Muscle layer of colon (tissue), 2 donors: Measurements from ENCODE around the gene DLEU7.

Experiments
- H3K27ac ChIP-seq: one replicate; pipeline ENCODE4 v1.7.0; 2013; ENCODE audit warnings: low read depth, mild to moderate bottlenecking, low read length, moderate library complexity
- H3K27me3 ChIP-seq, 2 donors: one replicate each; pipeline ENCODE4 v1.7.0; 2013; ENCODE audit warnings: low read length in 2 of 2, mild to moderate bottlenecking in 2 of 2; ENCODE audit not compliant: insufficient read depth in 2 of 2, control insufficient read depth in 1 of 2
- H3K36me3 ChIP-seq: one replicate; pipeline ENCODE4 v1.7.0; 2013; ENCODE audit warnings: mild to moderate bottlenecking, low read length; ENCODE audit not compliant: insufficient read depth
- H3K4me1 ChIP-seq: one replicate; pipeline ENCODE4 v1.7.0; 2013; ENCODE audit warnings: mild to moderate bottlenecking, low read length; ENCODE audit not compliant: insufficient read depth
- H3K4me3 ChIP-seq, 2 donors: one replicate each; pipeline ENCODE4 v1.7.0; 2013; ENCODE audit warnings: low read length in 2 of 2, low read depth in 1 of 2, mild to moderate bottlenecking in 1 of 2, moderate library complexity in 1 of 2
- H3K9ac ChIP-seq: one replicate; pipeline ENCODE4 v1.7.0; 2013; ENCODE audit warnings: low read length
- H3K9me3 ChIP-seq: one replicate; pipeline ENCODE4 v1.7.0; 2013; ENCODE audit warnings: mild to moderate bottlenecking, low read length
- donor health status: abdominal sarcoma.
- donor health status: Adenocarcinoma of cecum.

The DLEU7 gene

DNA sequence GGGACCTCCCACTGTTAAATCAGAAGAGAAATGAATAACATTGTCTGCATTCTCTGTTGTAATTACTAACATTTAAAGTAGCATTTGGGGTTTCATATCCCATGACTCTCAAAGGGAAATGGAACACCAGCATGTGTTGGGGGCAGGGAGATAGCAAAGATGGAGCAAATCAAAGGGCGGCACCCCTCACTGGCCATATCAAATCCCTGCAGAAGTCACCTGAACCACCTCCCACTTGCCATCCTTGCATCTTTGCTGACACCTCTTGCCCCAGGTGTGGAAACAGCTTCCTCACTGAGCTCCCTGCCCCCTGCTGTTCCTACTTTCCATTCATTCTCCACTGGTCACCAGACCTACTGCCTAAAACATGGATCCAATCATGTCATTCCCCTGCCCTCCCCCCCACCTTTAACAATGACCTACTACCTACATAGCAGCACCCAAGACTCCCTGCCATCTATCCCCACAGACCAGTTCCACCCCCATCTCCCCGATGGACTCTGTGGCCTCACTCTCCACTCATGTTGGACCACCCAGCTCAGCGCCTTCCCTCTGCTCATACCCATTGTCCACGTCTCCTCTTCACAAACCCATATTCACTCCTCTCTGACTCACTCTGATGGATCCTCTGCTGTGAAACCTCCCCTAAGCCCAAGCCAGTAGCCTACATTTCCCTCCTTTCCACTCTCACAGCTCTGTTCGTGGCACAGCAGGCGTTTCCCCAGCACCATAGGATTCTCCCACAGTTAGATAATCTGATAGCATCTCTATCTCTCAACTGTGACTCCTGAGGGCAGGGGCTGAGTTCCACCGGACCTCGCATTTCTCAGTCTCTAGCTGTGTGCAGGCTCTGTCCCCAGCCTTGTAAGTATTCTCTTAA lies 55.9 kb downstream of the DLEU7 start:
- Histone ChIP-seq H3K36me3 (no peaks in the 10 kb centered on the region), H3K9ac (no peak overlapping the region), H3K4me3 (no peak overlapping the region), H3K9me3 (no peaks in the 10 kb centered on the region), H3K27me3 (no peaks in the 10 kb centered on the region), H3K4me1 (no peaks in the 10 kb centered on the region), H3K27ac (no peak overlapping the region)

DNA sequence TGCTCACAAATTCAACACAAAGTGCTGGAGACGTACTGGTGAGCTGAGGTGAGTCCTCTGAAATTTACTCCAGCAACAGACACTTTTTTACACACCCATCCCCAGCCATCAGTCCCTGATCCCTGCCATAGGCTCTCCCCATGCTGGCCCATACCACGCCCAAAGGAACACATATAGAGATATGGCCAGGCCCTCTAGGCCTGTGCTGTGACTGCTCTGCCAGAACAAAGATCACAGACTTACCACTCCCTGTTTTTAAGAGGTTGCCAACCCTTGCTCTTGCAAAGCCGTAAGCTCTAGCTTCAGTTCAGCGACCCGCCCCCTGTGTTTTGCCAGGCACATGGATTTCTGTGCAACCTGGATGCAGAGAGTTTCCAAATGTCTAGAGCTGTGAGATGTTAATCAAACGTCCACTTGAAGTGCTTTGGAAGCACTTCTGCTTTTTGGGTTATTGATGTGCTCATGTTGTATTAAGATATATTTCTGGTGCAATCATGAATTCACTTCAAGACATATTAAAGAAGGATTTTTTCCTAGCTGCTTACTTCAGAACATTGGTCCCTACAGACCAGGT lies 59.7 kb downstream of the DLEU7 start:
- Histone ChIP-seq H3K9me3 (no peaks in the 10 kb centered on the region), H3K9ac (no peak overlapping the region), H3K27ac (no peak overlapping the region), H3K4me3 (no peak overlapping the region), H3K36me3 (no peaks in the 10 kb centered on the region), H3K4me1 (no peaks in the 10 kb centered on the region), H3K27me3 (no peaks in the 10 kb centered on the region)

DNA sequence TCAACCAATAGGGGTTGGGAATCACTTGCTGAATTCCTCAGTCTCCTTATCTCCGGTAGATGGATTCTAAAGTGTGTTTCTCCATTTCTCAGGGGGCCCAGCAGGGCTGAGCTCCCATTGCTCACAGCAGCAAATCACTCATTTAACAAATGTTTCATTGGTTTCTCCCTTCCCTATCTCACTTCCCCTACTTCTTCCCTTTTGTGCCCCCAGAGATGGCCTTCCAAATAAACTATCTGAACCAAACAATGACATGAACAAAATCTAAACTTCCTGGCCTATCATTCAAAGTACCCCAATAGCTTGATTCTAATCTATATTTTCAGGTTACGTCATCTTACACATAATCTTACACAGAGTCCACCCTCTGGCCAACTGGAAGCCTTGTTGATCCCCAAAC lies 60.4 kb downstream of the DLEU7 start:
- no peak overlapping the region for H3K4me3 ChIP-seq
- no peaks in the 10 kb centered on the region for H3K36me3 ChIP-seq

DNA sequence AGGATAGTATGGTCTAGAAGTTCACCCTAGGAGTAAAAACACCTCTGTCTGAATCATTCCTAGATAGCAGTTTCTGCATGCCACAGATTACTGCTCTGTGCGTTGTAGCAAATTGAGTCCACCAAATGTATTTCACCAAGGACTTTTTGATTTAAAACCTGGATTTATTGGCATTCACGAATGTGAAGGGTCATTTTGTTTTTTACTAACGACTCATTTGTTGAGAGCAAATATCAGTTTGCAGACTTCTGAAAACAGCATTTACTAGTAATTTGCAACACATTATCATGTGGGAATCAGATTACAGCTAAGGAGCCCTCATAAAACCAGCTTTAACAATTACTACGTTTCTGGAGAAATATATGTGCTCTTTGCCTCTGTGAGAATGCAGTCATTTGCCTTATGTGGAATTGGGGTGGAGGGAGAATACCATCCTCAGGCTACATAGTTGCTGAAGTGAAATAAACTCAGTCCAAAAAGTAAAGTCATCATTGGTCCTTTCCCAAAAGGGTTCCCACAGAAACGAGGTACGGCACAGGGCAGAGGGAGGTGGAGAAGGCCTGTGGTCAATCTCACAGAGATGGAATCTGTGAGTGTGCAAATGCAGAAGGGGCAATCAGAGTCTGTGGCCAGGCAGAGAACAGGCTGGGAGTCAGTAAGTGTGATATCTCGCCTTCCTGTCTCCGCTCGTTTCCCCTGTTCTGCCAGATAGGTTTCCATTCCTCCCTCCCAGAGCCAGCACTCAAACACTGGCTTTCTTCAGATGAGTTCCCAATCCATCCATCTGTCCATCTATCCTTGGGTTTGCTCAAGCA lies 63.1 kb downstream of the DLEU7 start:
- H3K4me3 ChIP-seq, result no peak overlapping the region

More for the DNA sequence above, 60.4 kb downstream of the DLEU7 start:
- H3K27ac ChIP-seq, result no peak overlapping the region
- no peaks in the 10 kb centered on the region for H3K27me3 ChIP-seq
- H3K4me1 ChIP-seq, result no peaks in the 10 kb centered on the region
- H3K9ac ChIP-seq, result no peak overlapping the region
- H3K9me3 ChIP-seq, result no peaks in the 10 kb centered on the region

DNA sequence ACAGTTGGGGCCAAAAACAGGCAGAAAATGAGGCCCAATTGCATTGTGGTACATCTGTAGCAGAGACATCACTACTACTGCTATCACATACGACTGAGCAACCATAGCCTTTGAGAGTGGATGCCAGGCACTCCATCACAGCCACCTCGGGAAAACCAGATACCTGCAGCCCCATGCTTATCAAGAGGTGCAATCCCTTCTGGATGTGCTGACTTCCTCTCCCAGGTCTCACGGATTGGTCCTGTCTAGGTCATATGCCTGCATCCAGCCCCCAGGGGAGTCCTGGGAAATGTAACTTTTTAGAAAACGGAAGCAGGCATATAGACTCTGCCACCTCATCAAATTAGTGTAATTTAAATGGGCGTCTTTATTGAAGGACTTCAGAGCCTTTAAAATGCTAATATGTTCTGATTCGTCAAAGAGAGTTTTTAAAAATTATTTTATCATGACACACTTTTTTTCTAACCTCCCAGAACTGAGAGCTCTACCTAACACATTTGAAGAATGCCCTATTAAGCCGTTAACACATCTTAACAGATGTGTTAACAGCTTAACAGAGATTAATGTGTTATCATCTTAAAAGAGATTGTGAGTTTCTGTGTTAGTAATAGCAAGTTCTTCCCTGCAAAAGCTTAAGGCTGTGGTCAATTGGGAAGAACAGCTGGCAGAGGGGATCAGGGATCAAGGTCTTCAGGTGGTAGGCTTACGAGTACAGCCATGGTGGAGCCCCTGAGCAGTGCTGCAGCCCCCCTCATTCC lies 63.9 kb downstream of the DLEU7 start:
- no peak overlapping the region for H3K27ac ChIP-seq
- H3K4me1 ChIP-seq, result no peaks in the 10 kb centered on the region
- no peak overlapping the region for H3K9ac ChIP-seq
- no peaks in the 10 kb centered on the region for H3K27me3 ChIP-seq
- H3K4me3 ChIP-seq, result no peak overlapping the region
- H3K36me3 ChIP-seq, result no peaks in the 10 kb centered on the region
- H3K9me3 ChIP-seq, result no peaks in the 10 kb centered on the region

More for the DNA sequence above, 63.1 kb downstream of the DLEU7 start:
- H3K9ac ChIP-seq, result no peak overlapping the region
- H3K27ac ChIP-seq, result no peak overlapping the region
- H3K27me3 ChIP-seq, result no peaks in the 10 kb centered on the region
- no peaks in the 10 kb centered on the region for H3K4me1 ChIP-seq
- H3K36me3 ChIP-seq, result no peaks in the 10 kb centered on the region
- no peaks in the 10 kb centered on the region for H3K9me3 ChIP-seq
